Activated CD8-positive, alpha-beta memory T cell treated with anti-CD3 and anti-CD28 coated beads for 24 hours (primary cell): Measurements from ENCODE around the gene ABHD15.
"Not testable (repeated sequence)": the region's sequence is repeated elsewhere in the genome, so short reads cannot be mapped to it uniquely, and the experiment has no call there.

Experiments used
- DNase-seq: peaks from one replicate; pipeline ENCODE4 v3.0.0-alpha.2; 2020

ABHD15 gene

GRCh38 chr17:29567554-29568330 is 905 bp upstream of the ABHD15 start:
- DNase-seq = peak; percentile 89

GRCh38 chr17:29567304-29567553 is 392 bp upstream of the ABHD15 start:
- DNase-seq = no peak

- peak; percentile 84 for DNase-seq
Observed at GRCh38 chr17:29565643-29566472, 979 bp downstream of the ABHD15 start.

GRCh38 chr17:29563816-29564215 is 3.0 kb downstream of the ABHD15 start:
- peak; percentile 53 for DNase-seq

GRCh38 chr17:29562615-29563014 is 4.2 kb downstream of the ABHD15 start:
- DNase-seq = no peak

GRCh38 chr17:29561554-29562517 is 5.0 kb downstream of the ABHD15 start:
- no peak for DNase-seq

- peak; percentile 48 for DNase-seq
Observed at GRCh38 chr17:29560316-29560715, 6.5 kb downstream of the ABHD15 start.

GRCh38 chr17:29559640-29560039 is 7.2 kb downstream of the ABHD15 start:
- DNase-seq = no peak

- DNase-seq = not testable (repeated sequence)
Observed at GRCh38 chr17:29558139-29558538, 8.7 kb downstream of the ABHD15 start.

- no peak for DNase-seq
Observed at GRCh38 chr17:29557739-29558116, 9.1 kb downstream of the ABHD15 start.

GRCh38 chr17:29557085-29557738 is 9.6 kb downstream of the ABHD15 start:
- no peak for DNase-seq

GRCh38 chr17:29555840-29556239 is 11.0 kb downstream of the ABHD15 start:
- no peak for DNase-seq

GRCh38 chr17:29549177-29549923 is 17.5 kb downstream of the ABHD15 start:
- DNase-seq = no peak

- no peak for DNase-seq
Observed at GRCh38 chr17:29546830-29547229, 20.0 kb downstream of the ABHD15 start.

GRCh38 chr17:29546085-29546484 is 20.8 kb downstream of the ABHD15 start:
- no peak for DNase-seq

- no peak for DNase-seq
Observed at GRCh38 chr17:29544066-29544465, 22.8 kb downstream of the ABHD15 start.

GRCh38 chr17:29533976-29534375 is 32.9 kb downstream of the ABHD15 start:
- DNase-seq = no peak

GRCh38 chr17:29526322-29526721 is 40.5 kb downstream of the ABHD15 start:
- DNase-seq = no peak

- no peak for DNase-seq
Observed at GRCh38 chr17:29524692-29525091, 42.1 kb downstream of the ABHD15 start.

GRCh38 chr17:29518359-29518758 is 48.5 kb downstream of the ABHD15 start:
- DNase-seq = no peak

- no peak for DNase-seq
Observed at GRCh38 chr17:29514792-29515191, 52.0 kb downstream of the ABHD15 start.

- DNase-seq = no peak
Observed at GRCh38 chr17:29510953-29511352, 55.9 kb downstream of the ABHD15 start.
